Mononuclear cell (primary cell): ENCODE measurements around the gene GARIN5A. TPM values are rescaled to one million over a fixed set of nuclear protein-coding genes. Genes with fewer than 3 reads are reported as not detected.
"Not testable (repeated sequence)": the region's sequence is repeated elsewhere in the genome, so short reads cannot be mapped to it uniquely, and the experiment has no call there.

Source experiments
- H3K27me3 ChIP-seq: 2 replicates; pipeline ENCODE4 v1.6.0; 2011; ENCODE audit warnings: low read length, control low read depth; ENCODE audit not compliant: insufficient read depth
- H3K4me1 ChIP-seq: 2 replicates; pipeline ENCODE4 v1.5.1; 2011; ENCODE audit warnings: mild to moderate bottlenecking, low read length, control low read depth; ENCODE audit not compliant: insufficient read depth
- H3K4me3 ChIP-seq: 2 replicates; pipeline ENCODE4 v1.5.1; 2011; ENCODE audit warnings: mild to moderate bottlenecking, low read length, moderate library complexity
- H3K9me3 ChIP-seq: 2 replicates; pipeline ENCODE4 v1.5.1; 2011; ENCODE audit warnings: low read depth, mild to moderate bottlenecking, control low read depth, low read length
- total RNA-seq: library from RNA; depleted of rRNA; stranded (reverse); fragments of >200 nt; gene quantifications from one replicate; pipeline ENCODE4 v1.2.3, GENCODE V29; 2012

Gene GARIN5A
- total RNA-seq, 1 donor, result 0.21 TPM

DNA sequence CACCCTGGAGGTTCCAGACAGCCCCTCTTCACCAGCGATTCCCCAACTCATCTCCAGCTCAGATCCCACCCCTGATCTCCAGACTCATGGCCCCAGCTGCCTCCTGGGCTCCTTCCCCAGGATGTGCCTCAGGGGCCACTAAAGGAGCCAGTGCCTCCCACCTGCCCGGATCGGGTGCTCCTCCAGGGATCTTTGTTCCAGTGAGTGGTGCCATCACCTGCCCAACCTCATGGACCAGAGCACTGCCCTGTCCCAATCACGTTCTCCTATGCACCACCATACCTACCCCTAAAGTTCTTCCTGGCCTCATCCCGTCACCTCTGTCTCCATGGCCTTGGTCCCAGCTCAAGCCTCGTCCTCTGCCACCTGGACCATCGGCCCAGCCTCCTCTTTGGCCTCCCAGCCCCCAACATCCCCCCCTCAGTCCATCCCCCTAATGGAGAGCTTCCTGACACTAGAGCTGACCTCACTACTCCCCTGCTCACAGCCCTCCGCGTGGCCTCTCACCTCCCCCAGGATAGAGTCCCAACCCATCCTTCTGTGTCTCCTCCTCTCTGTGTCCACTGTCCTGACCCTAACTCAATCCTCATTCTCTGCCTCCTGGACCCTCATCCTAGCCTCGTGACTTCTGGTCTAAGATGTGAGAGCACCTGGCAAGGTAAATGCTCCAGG, 8.8 kb upstream of the GARIN5A start:
- H3K4me3 ChIP-seq, result no peak overlapping the region
- H3K4me1 ChIP-seq, result peaks cover 22% of the 10 kb centered on the region
- H3K27me3 ChIP-seq, result no peaks in the 10 kb centered on the region
- no peaks in the 10 kb centered on the region for H3K9me3 ChIP-seq

- H3K9me3 ChIP-seq, result no peaks in the 10 kb centered on the region
- peaks cover 10% of the 10 kb centered on the region for H3K4me1 ChIP-seq
- no peak overlapping the region for H3K4me3 ChIP-seq
- no peaks in the 10 kb centered on the region for H3K27me3 ChIP-seq
Measured at GRCh38 chr19:50482916-50483315, 6.3 kb upstream of the GARIN5A start.

DNA sequence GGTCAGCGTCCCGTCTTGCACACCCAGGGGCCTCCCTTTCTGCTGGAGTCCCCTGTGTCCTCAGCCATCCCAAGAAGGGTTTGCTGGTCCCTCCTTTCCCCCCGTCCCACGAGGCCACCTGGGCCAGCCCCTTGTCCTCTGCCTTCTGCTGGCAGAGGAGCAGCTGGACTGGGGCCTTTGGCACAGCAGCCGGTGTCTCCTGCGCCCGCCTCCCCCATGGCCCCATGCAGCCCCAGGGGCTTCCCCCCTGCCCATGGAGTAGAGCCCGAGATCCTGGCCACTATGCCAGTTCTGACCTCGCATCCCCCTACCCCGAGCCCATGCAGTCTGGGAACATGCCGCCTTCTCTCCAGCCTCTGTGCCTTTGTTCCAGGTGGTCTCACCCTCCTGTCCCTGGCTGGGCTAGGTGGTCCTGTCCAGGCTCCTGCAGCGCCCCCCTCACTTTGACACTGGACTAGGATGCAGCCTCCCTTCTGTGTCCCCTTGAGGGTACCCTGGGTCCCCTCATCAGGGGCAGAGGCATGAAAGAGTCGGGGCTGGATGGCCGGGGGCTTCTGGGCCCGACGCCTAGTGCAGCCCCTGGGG, 5.7 kb upstream of the GARIN5A start:
- Histone ChIP-seq H3K4me1 (peaks cover 11% of the 10 kb centered on the region), H3K4me3 (no peak overlapping the region), H3K27me3 (no peaks in the 10 kb centered on the region), H3K9me3 (no peaks in the 10 kb centered on the region)

DNA sequence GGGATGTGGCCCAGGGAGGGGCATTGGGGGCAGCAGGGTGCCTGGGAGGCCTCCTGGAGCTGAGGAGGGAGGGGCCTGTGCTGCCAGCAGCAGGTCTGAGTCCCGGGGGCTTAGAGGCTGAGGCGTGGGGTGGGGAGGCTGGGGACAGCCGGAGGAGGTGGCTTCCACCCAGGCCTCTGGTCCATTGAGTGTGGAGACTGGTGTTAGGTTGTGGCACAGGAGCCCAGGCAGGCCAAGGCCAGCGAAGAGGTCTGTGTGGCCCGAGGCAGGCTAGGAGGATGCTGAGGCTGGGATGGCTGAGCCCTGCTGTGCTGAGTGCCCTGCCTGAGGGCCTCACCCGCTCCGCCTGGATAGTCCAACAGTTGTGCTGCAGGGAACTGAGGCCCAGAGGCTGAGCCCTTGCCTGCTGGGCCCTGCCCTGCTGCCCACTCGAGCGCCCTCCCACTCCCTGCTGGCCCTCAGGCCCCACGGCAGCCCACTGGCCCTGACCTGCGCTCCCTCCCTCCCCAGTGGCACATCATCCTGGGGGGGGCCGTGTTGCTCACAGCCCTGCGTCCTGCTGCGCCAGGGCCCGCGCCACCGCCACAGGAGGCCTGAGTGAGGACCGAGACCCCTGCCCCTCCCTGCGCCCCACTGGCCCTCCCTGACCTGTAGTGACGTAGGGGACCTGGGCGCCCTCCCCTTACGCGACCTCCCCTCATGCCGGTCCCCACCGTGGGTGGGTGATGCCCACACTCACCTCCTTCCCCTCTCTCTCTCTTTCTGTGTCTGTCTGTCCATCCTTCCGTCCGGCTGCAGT, 4.9 kb upstream of the GARIN5A start:
- Histone ChIP-seq H3K9me3 (no peaks in the 10 kb centered on the region), H3K4me1 (peaks cover 14% of the 10 kb centered on the region), H3K4me3 (no peak overlapping the region), H3K27me3 (no peaks in the 10 kb centered on the region)

- Histone ChIP-seq H3K27me3 (no peaks in the 10 kb centered on the region), H3K9me3 (no peaks in the 10 kb centered on the region), H3K4me3 (no peak overlapping the region), H3K4me1 (peaks cover 14% of the 10 kb centered on the region)
Measured at GRCh38 chr19:50480281-50481111, 3.8 kb upstream of the GARIN5A start.

DNA sequence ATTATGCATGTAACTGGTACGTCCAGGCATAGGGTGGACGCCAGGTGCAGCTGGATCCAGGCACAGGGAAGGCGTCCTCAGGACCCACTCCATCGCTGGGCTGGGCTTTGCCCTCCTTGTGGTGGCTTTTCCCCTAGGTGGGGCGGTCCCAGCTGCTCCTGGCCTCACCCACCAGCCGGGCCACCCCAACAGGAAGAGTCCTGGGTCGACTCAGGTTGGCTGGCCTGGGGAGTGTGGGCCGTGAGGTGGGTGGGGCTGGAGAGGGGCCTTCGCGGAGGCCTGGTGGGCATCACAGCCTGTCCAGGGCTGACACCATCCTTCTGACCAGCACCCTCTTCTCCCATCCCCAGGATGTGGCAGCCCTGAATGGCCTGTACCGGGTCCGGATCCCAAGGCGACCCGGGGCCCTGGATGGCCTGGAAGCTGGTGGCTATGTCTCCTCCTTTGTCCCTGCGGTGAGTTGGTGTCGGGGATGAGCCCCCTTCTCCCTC, 3.2 kb upstream of the GARIN5A start:
- no peaks in the 10 kb centered on the region for H3K27me3 ChIP-seq
- no peak overlapping the region for H3K4me3 ChIP-seq
- peaks cover 14% of the 10 kb centered on the region for H3K4me1 ChIP-seq
- H3K9me3 ChIP-seq, result no peaks in the 10 kb centered on the region

GRCh38 chr19:50478901-50479715, 2.5 kb upstream of the GARIN5A start:
- no peak overlapping the region for H3K4me3 ChIP-seq
- no peaks in the 10 kb centered on the region for H3K9me3 ChIP-seq
- peaks cover 14% of the 10 kb centered on the region for H3K4me1 ChIP-seq
- H3K27me3 ChIP-seq, result no peaks in the 10 kb centered on the region

- peaks cover 14% of the 10 kb centered on the region for H3K4me1 ChIP-seq
- no peaks in the 10 kb centered on the region for H3K9me3 ChIP-seq
- H3K4me3 ChIP-seq, result no peak overlapping the region
- no peaks in the 10 kb centered on the region for H3K27me3 ChIP-seq
Measured at GRCh38 chr19:50477751-50478515, 1.3 kb upstream of the GARIN5A start.

GRCh38 chr19:50476907-50477238, 225 bp upstream of the GARIN5A start:
- H3K4me3 ChIP-seq, result peak overlapping the region; percentile 91
- H3K9me3 ChIP-seq, result no peaks in the 10 kb centered on the region
- H3K4me1 ChIP-seq, result peaks cover 14% of the 10 kb centered on the region
- no peaks in the 10 kb centered on the region for H3K27me3 ChIP-seq

- Histone ChIP-seq H3K4me3 (no peak overlapping the region), H3K4me1 (peaks cover 14% of the 10 kb centered on the region)
Measured at GRCh38 chr19:50475736-50476223, 868 bp downstream of the GARIN5A start.

GRCh38 chr19:50475101-50475568, 1.5 kb downstream of the GARIN5A start:
- Histone ChIP-seq H3K4me3 (no peak overlapping the region), H3K4me1 (peaks cover 14% of the 10 kb centered on the region), H3K9me3 (no peaks in the 10 kb centered on the region), H3K27me3 (no peaks in the 10 kb centered on the region)

More at GRCh38 chr19:50475736-50476223, 868 bp downstream of the GARIN5A start:
- Histone ChIP-seq H3K27me3 (no peaks in the 10 kb centered on the region), H3K9me3 (no peaks in the 10 kb centered on the region)

GRCh38 chr19:50473336-50473735, 3.3 kb downstream of the GARIN5A start:
- not testable (repeated sequence) for H3K4me3 ChIP-seq, H3K27me3 ChIP-seq, H3K9me3 ChIP-seq
- H3K4me1 ChIP-seq, result peaks cover 14% of the 10 kb centered on the region

DNA sequence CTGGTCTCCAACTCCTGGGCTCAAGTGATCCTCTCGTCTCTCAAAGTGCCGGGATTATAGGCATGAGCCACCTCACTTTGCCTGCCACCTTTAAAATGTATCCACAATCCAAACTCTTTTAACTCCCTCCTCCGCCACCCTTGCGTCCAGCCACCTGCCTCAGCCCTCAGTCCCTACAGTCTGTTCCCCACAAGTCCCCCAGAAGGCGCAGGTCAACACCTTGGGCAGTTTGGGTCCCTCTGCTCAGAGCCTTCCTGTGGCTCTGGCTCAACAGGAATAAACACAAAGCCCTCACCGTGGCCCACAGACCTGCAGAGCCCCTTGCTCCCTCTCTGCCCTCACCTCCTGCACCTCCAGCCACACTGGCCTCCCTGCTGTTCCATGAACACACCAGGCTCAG, 7.8 kb downstream of the GARIN5A start:
- no peaks in the 10 kb centered on the region for H3K27me3 ChIP-seq
- no peaks in the 10 kb centered on the region for H3K4me1 ChIP-seq
- no peak overlapping the region for H3K4me3 ChIP-seq
- H3K9me3 ChIP-seq, result no peaks in the 10 kb centered on the region
